Panc1 (cell line): ENCODE data around the gene RRH. TPM values are rescaled to one million over a fixed set of nuclear protein-coding genes. Genes with fewer than 3 reads are reported as not detected.

Experiments
- ATAC-seq: fragments of 200-7000 bp; cut with Tn5 transposase; 2 replicates; pipeline ENCODE4 v1.9.1; 2020; ENCODE audit warnings: mild to moderate bottlenecking, moderate library complexity
- BruUV-seq: library from RNA; stranded (reverse); fragments of 400-500 nt; replicated peaks from 2 replicates; lab custom pipeline; 2021; lab: Mats Ljungman, UMichigan
- CTCF ChIA-PET: fragments of 300-600 bp; sonication (Branson Sonifier 250); formaldehyde crosslinking; loops from one replicate; lab custom pipeline; 2022; ENCODE audit warnings: antibody characterized with exemption; lab: Charles Lee
- POLR2A ChIA-PET: fragments of 300-600 bp; sonication (Branson Sonifier 250); formaldehyde crosslinking; loops from one replicate; lab custom pipeline; 2022; ENCODE audit warnings: antibody characterized with exemption; lab: Charles Lee
- DNase-seq: peaks from one replicate; pipeline ENCODE4 v3.0.0-alpha.2; 2010; ENCODE audit warnings: low read depth, low spot score
- H3K27ac ChIP-seq: 2 replicates; pipeline ENCODE4 v1.5.1; 2011; ENCODE audit warnings: mild to moderate bottlenecking, low read length, inconsistent platforms
- H3K27me3 ChIP-seq: fragments of 200-500 bp; sonication (Bioruptor generic); 2 replicates; pipeline ENCODE4 v1.6.0; 2014; ENCODE audit warnings: low read length, inconsistent platforms; ENCODE audit not compliant: control insufficient read depth, insufficient read depth
- H3K36me3 ChIP-seq: fragments of 200-500 bp; sonication (Bioruptor generic); 2 replicates; pipeline ENCODE4 v1.5.1; 2014; ENCODE audit warnings: inconsistent platforms, mild to moderate bottlenecking, low read length, moderate library complexity; ENCODE audit not compliant: control insufficient read depth, insufficient read depth
- H3K4me1 ChIP-seq: 2 replicates; pipeline ENCODE4 v1.5.1; 2011; ENCODE audit warnings: inconsistent platforms, mild to moderate bottlenecking, low read length, moderate library complexity; ENCODE audit not compliant: control insufficient read depth, insufficient read depth
- H3K4me3 ChIP-seq, 2 experiments: 2 replicates each; pipeline ENCODE4 v1.5.1; 2011 to 2012; ENCODE audit warnings: low read depth in 2 of 2, low read length in 2 of 2, mild to moderate bottlenecking in 2 of 2, inconsistent platforms in 1 of 2, moderate library complexity in 1 of 2
- H3K9me3 ChIP-seq: fragments of 200-500 bp; sonication (Bioruptor generic); 2 replicates; pipeline ENCODE4 v1.5.1; 2014; ENCODE audit warnings: low read depth, mild to moderate bottlenecking, inconsistent platforms, low read length, moderate library complexity; ENCODE audit not compliant: control insufficient read depth, insufficient read depth
- POLR2AphosphoS5 ChIP-seq: IDR thresholded peaks from 2 replicates; pipeline ENCODE4 v1.6.1; 2012; ENCODE audit warnings: mild to moderate bottlenecking, low read depth, low read length, moderate library complexity
- SIN3A ChIP-seq: IDR thresholded peaks from 2 replicates; pipeline ENCODE4 v1.6.1; 2012; ENCODE audit warnings: low read depth, mild to moderate bottlenecking, low read length, moderate library complexity, borderline replicate concordance; ENCODE audit not compliant: insufficient read depth
- TCF7L2 ChIP-seq: IDR thresholded peaks from 2 replicates; pipeline ENCODE4 v1.6.1; 2011; ENCODE audit warnings: mild to moderate bottlenecking, low read depth, low read length, inconsistent platforms
- in situ Hi-C: cut with HindIII; loops from 2 replicates; pipeline ENCODE4 v1.10.0; 2016; ENCODE audit warnings: low sequenced_read_pairs, low pct_unique_long_range_greater_than_20kb
- intact Hi-C: fragments of 100-400 bp; cut with micrococcal nuclease; formaldehyde crosslinking; loops from one replicate; pipeline ENCODE4 v1.10.0; 2022; ENCODE audit not compliant: unreplicated experiment
- total RNA-seq: library from RNA; stranded (reverse); gene quantifications from one replicate; pipeline ENCODE4 v1.2.1, GENCODE V29; 2021; ENCODE audit not compliant: unreplicated experiment
- TF ChIP-seq, protein P1 (sequence below): fragments of 450-650 bp; IDR thresholded peaks from 2 replicates; pipeline ENCODE4 v1.5.1; 2017; ENCODE audit warnings: mild to moderate bottlenecking
- TF ChIP-seq, protein P2 (sequence below), 2 experiments: IDR thresholded peaks; 2 replicates each; pipeline ENCODE4 v1.6.1; 2011 to 2012; ENCODE audit warnings: low read depth in 2 of 2, control low read depth in 1 of 2, low read length in 1 of 2, mild to moderate bottlenecking in 1 of 2, moderate library complexity in 1 of 2; ENCODE audit not compliant: insufficient read depth in 1 of 2

The RRH gene
- total RNA-seq, 1 experiment from 2014 or later: 0.15 TPM

DNA sequence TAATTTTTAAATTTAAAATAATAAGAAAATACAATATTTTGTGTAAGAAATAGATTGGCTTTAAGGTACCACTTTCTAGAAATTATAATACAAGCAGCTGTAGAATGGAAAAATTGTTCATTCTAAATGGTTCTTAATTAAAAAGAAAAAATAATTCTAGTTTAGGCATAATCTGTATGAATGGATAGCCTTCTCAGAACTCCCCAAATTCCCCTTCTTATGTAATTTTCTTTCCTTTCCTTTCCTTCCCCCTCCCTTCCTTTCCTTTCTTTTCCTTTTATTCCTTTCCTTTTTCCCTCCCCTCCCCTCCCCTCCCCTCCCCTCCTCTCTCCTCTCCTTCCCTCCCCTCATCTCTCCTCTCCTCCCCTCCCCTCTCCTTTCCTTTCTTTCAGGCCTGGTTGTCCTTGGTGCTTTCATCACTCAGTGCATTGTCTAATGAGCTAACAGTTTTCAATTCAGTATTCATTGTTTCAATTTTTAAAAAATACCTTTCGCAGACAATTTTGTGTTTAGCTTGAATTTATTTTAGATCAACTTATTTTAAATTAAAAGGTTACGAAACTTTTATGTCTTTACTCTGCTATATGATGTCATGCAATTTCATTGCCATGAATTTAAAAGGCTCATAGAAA is 49.0 kb downstream of the RRH start:
- ATAC-seq (no peak), DNase-seq (no peak)
- Histone ChIP-seq H3K27me3 (no peaks in the 10 kb centered on the region), H3K27ac (no peak overlapping the region), H3K9me3 (no peaks in the 10 kb centered on the region), H3K4me3 (no peak overlapping the region), H3K36me3 (no peaks in the 10 kb centered on the region), H3K4me1 (no peaks in the 10 kb centered on the region)
- no peak for TF ChIP-seq POLR2AphosphoS5
- TF ChIP-seq SIN3A: no peak
- TF ChIP-seq, protein P1, sequence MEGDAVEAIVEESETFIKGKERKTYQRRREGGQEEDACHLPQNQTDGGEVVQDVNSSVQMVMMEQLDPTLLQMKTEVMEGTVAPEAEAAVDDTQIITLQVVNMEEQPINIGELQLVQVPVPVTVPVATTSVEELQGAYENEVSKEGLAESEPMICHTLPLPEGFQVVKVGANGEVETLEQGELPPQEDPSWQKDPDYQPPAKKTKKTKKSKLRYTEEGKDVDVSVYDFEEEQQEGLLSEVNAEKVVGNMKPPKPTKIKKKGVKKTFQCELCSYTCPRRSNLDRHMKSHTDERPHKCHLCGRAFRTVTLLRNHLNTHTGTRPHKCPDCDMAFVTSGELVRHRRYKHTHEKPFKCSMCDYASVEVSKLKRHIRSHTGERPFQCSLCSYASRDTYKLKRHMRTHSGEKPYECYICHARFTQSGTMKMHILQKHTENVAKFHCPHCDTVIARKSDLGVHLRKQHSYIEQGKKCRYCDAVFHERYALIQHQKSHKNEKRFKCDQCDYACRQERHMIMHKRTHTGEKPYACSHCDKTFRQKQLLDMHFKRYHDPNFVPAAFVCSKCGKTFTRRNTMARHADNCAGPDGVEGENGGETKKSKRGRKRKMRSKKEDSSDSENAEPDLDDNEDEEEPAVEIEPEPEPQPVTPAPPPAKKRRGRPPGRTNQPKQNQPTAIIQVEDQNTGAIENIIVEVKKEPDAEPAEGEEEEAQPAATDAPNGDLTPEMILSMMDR: no peak
- TF ChIP-seq, protein P2, sequence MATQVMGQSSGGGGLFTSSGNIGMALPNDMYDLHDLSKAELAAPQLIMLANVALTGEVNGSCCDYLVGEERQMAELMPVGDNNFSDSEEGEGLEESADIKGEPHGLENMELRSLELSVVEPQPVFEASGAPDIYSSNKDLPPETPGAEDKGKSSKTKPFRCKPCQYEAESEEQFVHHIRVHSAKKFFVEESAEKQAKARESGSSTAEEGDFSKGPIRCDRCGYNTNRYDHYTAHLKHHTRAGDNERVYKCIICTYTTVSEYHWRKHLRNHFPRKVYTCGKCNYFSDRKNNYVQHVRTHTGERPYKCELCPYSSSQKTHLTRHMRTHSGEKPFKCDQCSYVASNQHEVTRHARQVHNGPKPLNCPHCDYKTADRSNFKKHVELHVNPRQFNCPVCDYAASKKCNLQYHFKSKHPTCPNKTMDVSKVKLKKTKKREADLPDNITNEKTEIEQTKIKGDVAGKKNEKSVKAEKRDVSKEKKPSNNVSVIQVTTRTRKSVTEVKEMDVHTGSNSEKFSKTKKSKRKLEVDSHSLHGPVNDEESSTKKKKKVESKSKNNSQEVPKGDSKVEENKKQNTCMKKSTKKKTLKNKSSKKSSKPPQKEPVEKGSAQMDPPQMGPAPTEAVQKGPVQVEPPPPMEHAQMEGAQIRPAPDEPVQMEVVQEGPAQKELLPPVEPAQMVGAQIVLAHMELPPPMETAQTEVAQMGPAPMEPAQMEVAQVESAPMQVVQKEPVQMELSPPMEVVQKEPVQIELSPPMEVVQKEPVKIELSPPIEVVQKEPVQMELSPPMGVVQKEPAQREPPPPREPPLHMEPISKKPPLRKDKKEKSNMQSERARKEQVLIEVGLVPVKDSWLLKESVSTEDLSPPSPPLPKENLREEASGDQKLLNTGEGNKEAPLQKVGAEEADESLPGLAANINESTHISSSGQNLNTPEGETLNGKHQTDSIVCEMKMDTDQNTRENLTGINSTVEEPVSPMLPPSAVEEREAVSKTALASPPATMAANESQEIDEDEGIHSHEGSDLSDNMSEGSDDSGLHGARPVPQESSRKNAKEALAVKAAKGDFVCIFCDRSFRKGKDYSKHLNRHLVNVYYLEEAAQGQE (IDR thresholded peaks at IDR 0.05; ENCODE audit: insufficient read depth in 1 of 2, low read depth in 2 of 2, low read length in 1 of 2): no peak
- no peak for TF ChIP-seq TCF7L2
- in situ Hi-C loops (no loop called here), intact Hi-C loops (no loop called here)
- ChIA-PET CTCF (no interaction called here), POLR2A (no interaction called here)
- BruUV-seq: no TSS peak

DNA sequence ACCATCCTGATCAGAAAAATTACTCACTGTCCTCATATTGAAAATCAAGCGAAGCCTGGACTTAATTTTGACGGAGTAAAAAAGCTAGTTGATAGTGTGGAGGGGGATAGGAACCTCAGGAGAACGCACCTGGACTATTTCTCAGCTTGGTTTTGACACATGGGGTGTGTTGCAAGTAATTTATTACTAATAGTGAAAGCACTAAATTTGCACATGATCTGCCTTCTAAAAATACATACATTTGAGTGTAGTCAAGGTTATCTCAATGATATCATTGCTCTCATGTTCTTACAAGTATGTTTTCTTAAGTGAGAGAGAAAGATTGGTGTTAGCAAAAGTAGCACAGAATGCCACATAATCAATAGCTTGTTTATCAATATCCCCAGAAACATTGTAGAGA is 49.6 kb downstream of the RRH start:
- TF ChIP-seq, protein P2 (IDR thresholded peaks at IDR 0.05; ENCODE audit: insufficient read depth in 1 of 2, low read depth in 2 of 2, low read length in 1 of 2): no peak
- TF ChIP-seq, protein P1: no peak
- no peak for TF ChIP-seq SIN3A
- H3K4me3 ChIP-seq: no peak overlapping the region
- H3K27me3 ChIP-seq: no peaks in the 10 kb centered on the region
- ATAC-seq (no peak), DNase-seq (no peak)
- ChIA-PET POLR2A (no interaction called here), CTCF (no interaction called here)
- no peak overlapping the region for H3K27ac ChIP-seq
- H3K4me1 ChIP-seq: no peaks in the 10 kb centered on the region
- in situ Hi-C loops: no loop called here
- intact Hi-C loops: no loop called here
- H3K36me3 ChIP-seq: no peaks in the 10 kb centered on the region
- no TSS peak for BruUV-seq
- no peaks in the 10 kb centered on the region for H3K9me3 ChIP-seq
